Lower leg skin (tissue), 3 donors: ENCODE results near the gene SCGB1D1.

Experiments used
- POLR2A ChIP-seq, 2 donors: fragments of 450-650 bp; IDR thresholded peaks; one replicate each; pipeline ENCODE4 v1.6.1; 2016 to 2017; ENCODE audit warnings: antibody characterized with exemption in 2 of 2, mild to moderate bottlenecking in 1 of 2, moderate library complexity in 1 of 2
- TF ChIP-seq, protein P1 (sequence below), 3 donors: fragments of 450-650 bp; IDR thresholded peaks; one replicate each; pipeline ENCODE4 v1.5.1; 2016; ENCODE audit warnings: antibody characterized with exemption in 3 of 3, mild to moderate bottlenecking in 3 of 3, moderate library complexity in 2 of 3

DNA sequence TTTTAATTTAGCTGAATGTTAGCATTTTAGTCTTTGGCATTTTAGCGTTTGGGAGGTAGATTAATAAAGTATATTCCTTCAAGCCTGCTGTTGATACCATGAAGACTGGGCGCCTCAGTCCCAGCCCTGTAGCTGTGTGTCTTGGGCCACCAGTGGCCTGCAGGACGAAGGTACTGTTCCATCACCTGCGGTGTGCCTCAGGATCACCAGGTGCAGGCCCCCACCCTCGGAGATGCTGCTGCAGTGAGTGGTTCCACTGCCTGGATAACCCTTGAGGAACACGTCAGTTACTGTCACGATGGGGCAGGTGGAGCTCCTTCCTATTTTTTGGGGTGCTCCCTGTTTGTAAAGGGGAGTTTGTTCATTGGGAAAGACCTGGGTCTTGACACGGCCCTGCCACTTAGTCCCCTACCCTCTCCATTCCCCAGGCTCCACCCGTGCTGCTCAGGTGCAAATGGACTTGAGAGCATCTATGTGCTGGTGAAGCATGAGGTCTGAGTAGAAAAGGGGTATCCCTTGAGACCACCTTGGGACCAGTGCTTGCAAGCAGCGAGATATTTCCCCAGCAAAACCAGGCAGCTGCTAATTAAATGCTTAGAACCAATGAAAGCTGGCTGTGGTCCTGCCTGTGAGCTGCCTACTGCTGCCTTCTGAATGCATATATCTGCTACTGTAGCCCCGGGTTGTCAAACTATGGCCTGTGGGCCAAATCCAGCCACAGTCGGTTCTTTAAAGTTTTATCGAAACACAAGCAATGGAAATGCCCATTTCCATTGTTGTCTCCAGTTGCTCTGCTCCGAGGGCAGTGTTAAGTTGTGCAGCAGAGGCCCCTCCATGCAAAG is 37.5 kb upstream of the SCGB1D1 start:
- TF ChIP-seq POLR2A (IDR thresholded peaks at IDR 0.05): no peak
- TF ChIP-seq, protein P1, sequence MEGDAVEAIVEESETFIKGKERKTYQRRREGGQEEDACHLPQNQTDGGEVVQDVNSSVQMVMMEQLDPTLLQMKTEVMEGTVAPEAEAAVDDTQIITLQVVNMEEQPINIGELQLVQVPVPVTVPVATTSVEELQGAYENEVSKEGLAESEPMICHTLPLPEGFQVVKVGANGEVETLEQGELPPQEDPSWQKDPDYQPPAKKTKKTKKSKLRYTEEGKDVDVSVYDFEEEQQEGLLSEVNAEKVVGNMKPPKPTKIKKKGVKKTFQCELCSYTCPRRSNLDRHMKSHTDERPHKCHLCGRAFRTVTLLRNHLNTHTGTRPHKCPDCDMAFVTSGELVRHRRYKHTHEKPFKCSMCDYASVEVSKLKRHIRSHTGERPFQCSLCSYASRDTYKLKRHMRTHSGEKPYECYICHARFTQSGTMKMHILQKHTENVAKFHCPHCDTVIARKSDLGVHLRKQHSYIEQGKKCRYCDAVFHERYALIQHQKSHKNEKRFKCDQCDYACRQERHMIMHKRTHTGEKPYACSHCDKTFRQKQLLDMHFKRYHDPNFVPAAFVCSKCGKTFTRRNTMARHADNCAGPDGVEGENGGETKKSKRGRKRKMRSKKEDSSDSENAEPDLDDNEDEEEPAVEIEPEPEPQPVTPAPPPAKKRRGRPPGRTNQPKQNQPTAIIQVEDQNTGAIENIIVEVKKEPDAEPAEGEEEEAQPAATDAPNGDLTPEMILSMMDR (IDR thresholded peaks at IDR 0.05): no peak
